NCI-H510A (cell line): Measurements from ENCODE around the gene CRYGA.

Source experiments
- DNase-seq: peaks from one replicate; lab custom pipeline; 2025; lab: John Stamatoyannopoulos, UW

The CRYGA gene, protein sequence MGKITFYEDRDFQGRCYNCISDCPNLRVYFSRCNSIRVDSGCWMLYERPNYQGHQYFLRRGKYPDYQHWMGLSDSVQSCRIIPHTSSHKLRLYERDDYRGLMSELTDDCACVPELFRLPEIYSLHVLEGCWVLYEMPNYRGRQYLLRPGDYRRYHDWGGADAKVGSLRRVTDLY

GRCh38 chr2:208163489-208163888 is at the start of gene CRYGA:
TSS of gene CRYGA (minus strand) at chr2:208163589. CDS start at chr2:208163556, 33 bp downstream.
- DNase-seq = no peak

- DNase-seq = no peak
Measured at GRCh38 chr2:208210688-208211451, 47.5 kb upstream of the CRYGA start.

- no peak for DNase-seq
Measured at GRCh38 chr2:208208335-208209085, 45.1 kb upstream of the CRYGA start.

- no peak for DNase-seq
Measured at GRCh38 chr2:208207769-208208168, 44.4 kb upstream of the CRYGA start.

DNA sequence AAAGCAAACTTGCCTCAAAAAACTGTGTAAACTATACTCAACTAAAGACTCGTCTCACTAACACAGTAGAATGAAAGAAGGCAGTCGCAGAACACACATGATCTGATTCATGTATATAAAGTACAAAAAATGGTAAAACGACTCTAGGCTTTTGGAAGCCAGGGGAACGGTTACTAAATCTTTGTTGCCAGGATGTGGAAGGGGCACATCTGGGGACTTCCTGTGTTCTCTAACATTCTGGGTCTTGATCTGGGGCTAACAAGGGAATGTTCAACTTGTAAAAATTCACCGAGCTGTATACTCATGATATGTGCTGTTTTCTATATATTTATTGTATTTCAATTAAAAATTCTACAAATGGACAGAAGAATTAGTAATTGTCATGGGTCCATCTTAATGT is 40.8 kb upstream of the CRYGA start:
- no peak for DNase-seq

DNA sequence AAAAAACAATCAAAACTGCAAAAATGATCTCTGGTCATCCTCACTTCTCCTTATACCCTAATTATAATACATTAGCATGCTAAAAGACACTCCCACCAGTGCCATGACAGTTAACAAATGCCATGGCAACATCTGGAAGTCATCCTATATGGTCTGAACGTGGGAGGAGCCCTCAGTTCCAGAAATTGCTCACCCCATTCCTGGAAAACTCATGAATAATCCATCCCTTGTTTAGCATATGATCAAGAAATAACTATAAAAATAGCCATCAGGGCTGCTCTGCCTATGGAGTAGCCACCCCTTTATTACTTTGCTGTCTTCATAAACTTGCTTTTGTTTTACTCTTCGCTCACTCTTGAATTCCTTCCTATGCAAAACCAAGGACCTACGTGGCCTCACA is 32.1 kb upstream of the CRYGA start:
- no peak for DNase-seq

- DNase-seq = no peak
Measured at GRCh38 chr2:208192611-208193236, 29.3 kb upstream of the CRYGA start.

DNA sequence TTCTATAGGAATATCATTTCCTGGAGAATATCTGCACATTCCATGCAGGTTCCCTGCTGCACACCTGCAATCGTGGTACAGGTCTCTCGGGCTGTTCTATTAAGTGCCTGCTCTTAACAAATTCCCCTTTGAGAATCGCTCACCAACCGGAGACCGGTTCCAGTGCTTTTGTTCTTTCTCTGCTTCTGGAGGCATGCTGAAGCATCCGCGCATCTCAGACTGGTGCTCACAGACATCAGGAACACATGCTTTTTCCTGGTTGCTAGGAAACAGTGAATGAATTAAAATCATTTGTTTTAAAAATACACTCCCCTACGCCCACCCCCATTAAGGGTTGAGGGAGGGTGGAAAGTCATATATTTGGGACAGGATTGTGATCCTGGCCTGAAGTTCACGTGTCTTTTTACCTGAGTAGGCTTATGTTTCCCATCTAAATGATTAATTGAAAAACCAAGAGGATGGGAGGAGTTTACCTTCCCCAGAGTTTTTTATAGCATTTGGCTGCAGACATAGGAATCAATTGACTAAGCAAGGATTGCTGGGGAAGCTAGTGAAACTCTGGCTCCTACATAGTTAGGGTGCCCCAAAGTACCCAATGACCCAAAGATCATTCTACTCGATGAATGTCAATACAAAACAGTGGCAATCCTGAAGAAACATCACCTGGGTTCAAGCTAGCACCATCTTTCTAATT is 26.6 kb upstream of the CRYGA start, which contains the start of gene C2orf80:
Gene C2orf80 (minus strand): TSS at position 221 of the 694 bp plus-strand sequence. CDS start 3,044 bp downstream, outside the sequence.
- no peak for DNase-seq

- no peak for DNase-seq
Measured at GRCh38 chr2:208189069-208189809, 25.9 kb upstream of the CRYGA start.

- no peak for DNase-seq
Measured at GRCh38 chr2:208186893-208187292, 23.5 kb upstream of the CRYGA start.

DNA sequence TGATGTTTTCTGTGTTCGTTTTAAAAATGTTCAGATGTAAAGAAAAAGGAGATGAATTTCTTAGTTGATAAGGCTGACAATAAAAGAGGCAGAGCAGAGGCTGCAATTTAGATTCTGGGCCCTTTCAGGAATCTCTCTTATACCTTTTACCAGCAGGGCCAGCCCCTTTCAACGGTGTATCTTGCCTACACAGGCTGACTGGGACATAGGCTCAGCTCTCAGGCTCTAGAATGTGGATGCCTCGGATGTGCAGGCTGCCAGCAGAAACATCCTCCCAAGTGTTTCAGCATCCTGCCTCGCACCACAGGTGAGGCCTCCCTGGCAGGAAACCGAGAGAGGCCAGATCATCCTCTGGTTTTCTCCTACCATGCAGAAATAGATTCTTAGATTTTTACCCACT is 23.1 kb upstream of the CRYGA start:
- DNase-seq = no peak

DNA sequence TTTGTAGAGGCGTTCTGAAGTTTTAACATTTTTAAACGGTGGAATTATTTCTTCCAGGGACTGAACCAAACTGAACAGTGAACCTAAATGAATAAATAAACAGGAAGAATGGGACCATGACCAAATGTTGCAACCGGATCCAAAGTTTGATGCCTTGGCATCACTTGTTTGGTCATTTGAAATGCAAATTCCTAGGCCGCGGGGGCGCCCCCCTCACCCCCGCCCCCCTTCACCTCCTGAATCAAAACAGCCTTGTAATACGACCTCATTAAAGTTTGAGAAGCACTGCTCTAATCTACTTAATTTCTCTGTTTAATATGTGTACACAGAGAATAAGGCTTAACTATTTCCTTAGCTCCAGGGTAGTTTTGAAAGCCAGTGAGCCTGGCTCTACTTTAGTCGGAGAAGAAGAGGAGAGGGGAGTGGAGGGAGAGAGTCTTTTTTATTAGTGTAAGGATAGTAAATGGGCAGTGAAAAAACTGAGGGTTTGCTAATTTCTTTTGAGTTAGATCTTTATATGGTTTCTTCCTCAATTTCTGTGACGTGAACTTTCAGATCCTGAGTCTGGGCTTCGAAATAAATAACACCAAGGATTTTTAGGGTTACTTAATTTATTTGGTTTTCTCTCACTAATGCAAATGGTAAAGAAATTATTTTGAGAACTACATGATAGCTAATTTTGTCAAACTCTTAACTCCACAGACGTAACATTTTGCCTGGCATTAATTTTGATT is 20.8 kb upstream of the CRYGA start:
- DNase-seq = no peak

DNA sequence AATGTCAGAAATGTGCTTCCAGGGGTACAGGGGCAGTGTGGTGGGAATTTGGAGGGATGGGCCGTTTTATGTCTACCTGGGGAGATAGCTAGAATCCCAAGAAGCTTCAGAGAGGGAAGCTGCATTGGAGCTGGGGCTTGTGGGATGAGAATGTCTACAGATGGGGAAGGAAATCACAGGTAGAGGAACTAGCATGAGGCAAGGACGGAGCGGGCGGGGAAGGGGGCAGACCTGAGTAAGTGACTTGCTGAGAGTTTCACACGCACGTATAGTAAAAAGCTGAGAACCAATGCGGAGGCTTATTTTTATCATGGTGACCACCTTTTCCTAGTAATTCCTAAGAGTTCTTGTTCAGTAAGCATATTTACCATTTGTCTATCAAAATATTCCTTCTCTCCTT is 20.1 kb upstream of the CRYGA start:
- no peak for DNase-seq

GRCh38 chr2:208182835-208183234 is 19.4 kb upstream of the CRYGA start:
- DNase-seq = no peak

- DNase-seq = peak; percentile 64
Measured at GRCh38 chr2:208179028-208179609, 15.7 kb upstream of the CRYGA start.

GRCh38 chr2:208175840-208176153 is 12.4 kb upstream of the CRYGA start:
- DNase-seq = no peak

- DNase-seq = peak; percentile 46
Measured at GRCh38 chr2:208175069-208175839, 11.9 kb upstream of the CRYGA start.

DNA sequence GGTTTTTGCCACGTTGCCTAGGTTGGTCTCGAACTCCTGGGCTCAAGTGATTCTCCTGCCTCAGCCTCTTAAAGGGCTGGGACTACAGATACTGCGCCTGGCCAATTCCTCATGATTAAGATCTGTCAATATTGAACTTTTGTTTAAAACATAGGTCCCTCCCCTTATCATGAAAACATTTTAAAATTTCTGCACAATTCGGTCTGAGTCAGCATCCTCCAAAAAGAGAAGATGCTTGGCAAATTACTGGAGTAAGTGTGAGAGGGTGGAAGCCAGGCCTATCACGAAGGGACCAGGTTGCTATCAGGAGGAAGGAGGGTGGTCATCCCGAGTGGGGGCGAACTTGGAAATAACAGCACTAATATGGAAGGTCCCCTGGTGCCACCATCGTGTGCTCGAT is 10.8 kb upstream of the CRYGA start:
- DNase-seq = no peak

GRCh38 chr2:208172125-208172524 is 8.7 kb upstream of the CRYGA start:
- no peak for DNase-seq
